Panc1 (cell line): Measurements from ENCODE around the gene LDLRAP1. TPM values are rescaled to one million over a fixed set of nuclear protein-coding genes. Genes with fewer than 3 reads are reported as not detected.
A peak's percentile ranks its signal among the peaks of the same experiment; 100 is the strongest.

Experiments used
- ATAC-seq: fragments of 200-7000 bp; cut with Tn5 transposase; 2 replicates; pipeline ENCODE4 v1.9.1; 2020; ENCODE audit warnings: mild to moderate bottlenecking, moderate library complexity
- BruUV-seq: library from RNA; stranded (reverse); fragments of 400-500 nt; replicated peaks from 2 replicates; lab custom pipeline; 2021; lab: Mats Ljungman, UMichigan
- CTCF ChIA-PET: fragments of 300-600 bp; sonication (Branson Sonifier 250); formaldehyde crosslinking; loops from one replicate; lab custom pipeline; 2022; ENCODE audit warnings: antibody characterized with exemption; lab: Charles Lee
- POLR2A ChIA-PET: fragments of 300-600 bp; sonication (Branson Sonifier 250); formaldehyde crosslinking; loops from one replicate; lab custom pipeline; 2022; ENCODE audit warnings: antibody characterized with exemption; lab: Charles Lee
- DNase-seq: peaks from one replicate; pipeline ENCODE4 v3.0.0-alpha.2; 2010; ENCODE audit warnings: low read depth, low spot score
- H3K27ac ChIP-seq: 2 replicates; pipeline ENCODE4 v1.5.1; 2011; ENCODE audit warnings: mild to moderate bottlenecking, low read length, inconsistent platforms
- H3K27me3 ChIP-seq: fragments of 200-500 bp; sonication (Bioruptor generic); 2 replicates; pipeline ENCODE4 v1.6.0; 2014; ENCODE audit warnings: low read length, inconsistent platforms; ENCODE audit not compliant: control insufficient read depth, insufficient read depth
- H3K36me3 ChIP-seq: fragments of 200-500 bp; sonication (Bioruptor generic); 2 replicates; pipeline ENCODE4 v1.5.1; 2014; ENCODE audit warnings: inconsistent platforms, mild to moderate bottlenecking, low read length, moderate library complexity; ENCODE audit not compliant: control insufficient read depth, insufficient read depth
- H3K4me1 ChIP-seq: 2 replicates; pipeline ENCODE4 v1.5.1; 2011; ENCODE audit warnings: inconsistent platforms, mild to moderate bottlenecking, low read length, moderate library complexity; ENCODE audit not compliant: control insufficient read depth, insufficient read depth
- H3K4me3 ChIP-seq, 2 experiments: 2 replicates each; pipeline ENCODE4 v1.5.1; 2011 to 2012; ENCODE audit warnings: low read depth in 2 of 2, low read length in 2 of 2, mild to moderate bottlenecking in 2 of 2, inconsistent platforms in 1 of 2, moderate library complexity in 1 of 2
- H3K9me3 ChIP-seq: fragments of 200-500 bp; sonication (Bioruptor generic); 2 replicates; pipeline ENCODE4 v1.5.1; 2014; ENCODE audit warnings: low read depth, mild to moderate bottlenecking, inconsistent platforms, low read length, moderate library complexity; ENCODE audit not compliant: control insufficient read depth, insufficient read depth
- CTCF ChIP-seq: fragments of 450-650 bp; IDR thresholded peaks from 2 replicates; pipeline ENCODE4 v1.5.1; 2017; ENCODE audit warnings: mild to moderate bottlenecking
- POLR2AphosphoS5 ChIP-seq: IDR thresholded peaks from 2 replicates; pipeline ENCODE4 v1.6.1; 2012; ENCODE audit warnings: mild to moderate bottlenecking, low read depth, low read length, moderate library complexity
- REST ChIP-seq, 2 experiments: IDR thresholded peaks; 2 replicates each; pipeline ENCODE4 v1.6.1; 2011 to 2012; ENCODE audit warnings: low read depth in 2 of 2, control low read depth in 1 of 2, low read length in 1 of 2, mild to moderate bottlenecking in 1 of 2, moderate library complexity in 1 of 2; ENCODE audit not compliant: insufficient read depth in 1 of 2
- SIN3A ChIP-seq: IDR thresholded peaks from 2 replicates; pipeline ENCODE4 v1.6.1; 2012; ENCODE audit warnings: low read depth, mild to moderate bottlenecking, low read length, moderate library complexity, borderline replicate concordance; ENCODE audit not compliant: insufficient read depth
- TCF7L2 ChIP-seq: IDR thresholded peaks from 2 replicates; pipeline ENCODE4 v1.6.1; 2011; ENCODE audit warnings: mild to moderate bottlenecking, low read depth, low read length, inconsistent platforms
- in situ Hi-C: cut with HindIII; loops from 2 replicates; pipeline ENCODE4 v1.10.0; 2016; ENCODE audit warnings: low sequenced_read_pairs, low pct_unique_long_range_greater_than_20kb
- intact Hi-C: fragments of 100-400 bp; cut with micrococcal nuclease; formaldehyde crosslinking; loops from one replicate; pipeline ENCODE4 v1.10.0; 2022; ENCODE audit not compliant: unreplicated experiment
- total RNA-seq: library from RNA; stranded (reverse); gene quantifications from one replicate; pipeline ENCODE4 v1.2.1, GENCODE V29; 2021; ENCODE audit not compliant: unreplicated experiment

The LDLRAP1 gene
- total RNA-seq, 1 experiment from 2014 or later, result 23.1 TPM

GRCh38 chr1:25500694-25501093, 42.7 kb upstream of the LDLRAP1 start:
- Histone ChIP-seq H3K36me3 (no peaks in the 10 kb centered on the region), H3K9me3 (no peaks in the 10 kb centered on the region), H3K4me3 (no peak overlapping the region), H3K4me1 (peaks cover 9% of the 10 kb centered on the region), H3K27me3 (no peaks in the 10 kb centered on the region), H3K27ac (no peak overlapping the region)
- ATAC-seq, result no peak
- in situ Hi-C loops, result no loop called here
- no peak for DNase-seq
- TF ChIP-seq CTCF (no peak), POLR2AphosphoS5 (no peak), TCF7L2 (no peak)
- CTCF ChIA-PET, result no interaction called here
- BruUV-seq, result no TSS peak
- POLR2A ChIA-PET, result no interaction called here
- intact Hi-C loops, result no loop called here

GRCh38 chr1:25501235-25502058, 42.0 kb upstream of the LDLRAP1 start:
- ATAC-seq (no peak), DNase-seq (peak; percentile 7)
- ChIA-PET POLR2A (no interaction called here), CTCF (interaction anchor here (0.7 kb wide), 2 partner anchors 67 to 359 kb away, joined by 4 to 12 read pairs; no protein-coding TSS in a partner anchor)
- H3K27ac ChIP-seq, result no peak overlapping the region
- BruUV-seq, result no TSS peak
- no peak overlapping the region for H3K4me3 ChIP-seq
- peak; percentile 45 for TF ChIP-seq CTCF
- no peak for TF ChIP-seq TCF7L2
- no peak for TF ChIP-seq SIN3A
- TF ChIP-seq POLR2AphosphoS5, result no peak
- TF ChIP-seq REST (IDR thresholded peaks at IDR 0.05; ENCODE audit: insufficient read depth in 1 of 2, low read depth in 2 of 2, low read length in 1 of 2), result no peak
- H3K36me3 ChIP-seq, result no peaks in the 10 kb centered on the region
- in situ Hi-C loops, result no loop called here
- intact Hi-C loops, result no loop called here
- no peaks in the 10 kb centered on the region for H3K27me3 ChIP-seq
- peaks cover 9% of the 10 kb centered on the region for H3K4me1 ChIP-seq
- no peaks in the 10 kb centered on the region for H3K9me3 ChIP-seq
